22Rv1 (cell line): Measurements from ENCODE around the gene ZNF207.

Experiments used
- CTCF ChIP-seq: fragments of 450-650 bp; IDR thresholded peaks from 2 replicates; pipeline ENCODE4 v1.5.1; 2017; ENCODE audit warnings: mild to moderate bottlenecking
- ZFX ChIP-seq: fragments of 450-650 bp; IDR thresholded peaks from 2 replicates; pipeline ENCODE4 v1.6.1; 2017; ENCODE audit warnings: antibody characterized with exemption, borderline replicate concordance

GRCh38 chr17:32345951-32346600, 3.9 kb upstream of the ZNF207 start:
- no peak for TF ChIP-seq CTCF
- no peak for TF ChIP-seq ZFX
